Measurements from ENCODE around the gene ADH1C.

GRCh38 chr4:99357948-99358347, 5.4 kb upstream of the ADH1C start:
- TF ChIP-seq POLR2A (IDR thresholded peaks at IDR 0.05) (no peak), CTCF (IDR thresholded peaks at IDR 0.05) (no peak)
